H9 (cell line): Measurements from ENCODE around the gene PDE7B. TPM values are rescaled to one million over a fixed set of nuclear protein-coding genes. Genes with fewer than 3 reads are reported as not detected.

ENCODE experiments used
- DNase-seq: peaks from one replicate; pipeline ENCODE4 v3.0.0-alpha.2; 2017
- H2AFZ ChIP-seq: one replicate; pipeline ENCODE4 v1.6.1; 2013; ENCODE audit warnings: mild to moderate bottlenecking, low read length, control low read depth, moderate library complexity
- H2AK5ac ChIP-seq: 2 replicates; pipeline ENCODE4 v1.6.1; 2013; ENCODE audit warnings: low read length, control low read depth, mixed read lengths; ENCODE audit not compliant: insufficient read length
- H2BK120ac ChIP-seq: one replicate; pipeline ENCODE4 v1.6.1; 2013; ENCODE audit warnings: low read depth, mild to moderate bottlenecking, low read length, control low read depth, inconsistent platforms; ENCODE audit not compliant: poor library complexity, severe bottlenecking
- H2BK12ac ChIP-seq: 2 replicates; pipeline ENCODE4 v1.6.1; 2013; ENCODE audit warnings: low read length, control low read depth, mixed read lengths, low read depth; ENCODE audit not compliant: insufficient read length
- H2BK15ac ChIP-seq: 2 replicates; pipeline ENCODE4 v1.6.1; 2013; ENCODE audit warnings: low read depth, low read length, control low read depth
- H2BK20ac ChIP-seq: one replicate; pipeline ENCODE4 v1.6.1; 2013; ENCODE audit warnings: low read depth, mild to moderate bottlenecking, low read length, control low read depth, inconsistent platforms; ENCODE audit not compliant: poor library complexity, severe bottlenecking
- H2BK5ac ChIP-seq: 2 replicates; pipeline ENCODE4 v1.6.1; 2013; ENCODE audit warnings: low read length, control low read depth, mixed read lengths; ENCODE audit not compliant: insufficient read length
- H3K14ac ChIP-seq: 2 replicates; pipeline ENCODE4 v1.6.1; 2013; ENCODE audit warnings: low read length, control low read depth; ENCODE audit not compliant: insufficient read depth
- H3K18ac ChIP-seq: 2 replicates; pipeline ENCODE4 v1.6.1; 2013; ENCODE audit warnings: low read depth, mild to moderate bottlenecking, mixed read lengths, low read length, control low read depth; ENCODE audit not compliant: insufficient read length
- H3K23ac ChIP-seq: 2 replicates; pipeline ENCODE4 v1.6.1; 2013; ENCODE audit warnings: low read length, control low read depth, mixed read lengths, low read depth; ENCODE audit not compliant: insufficient read length
- H3K23me2 ChIP-seq: 2 replicates; pipeline ENCODE4 v1.6.1; 2013; ENCODE audit warnings: low read depth, mild to moderate bottlenecking, mixed read lengths, low read length, control low read depth; ENCODE audit not compliant: insufficient read length, poor library complexity, severe bottlenecking
- H3K27ac ChIP-seq: 2 replicates; pipeline ENCODE4 v1.5.1; 2013; ENCODE audit warnings: low read length, control low read depth, mixed read lengths, low read depth; ENCODE audit not compliant: insufficient read length
- H3K27me3 ChIP-seq: 2 replicates; pipeline ENCODE4 v1.6.1; 2013; ENCODE audit warnings: low read length, control low read depth, inconsistent platforms; ENCODE audit not compliant: insufficient read depth
- H3K4ac ChIP-seq: 2 replicates; pipeline ENCODE4 v1.6.1; 2013; ENCODE audit warnings: low read depth, mild to moderate bottlenecking, control low read depth, inconsistent platforms, low read length, moderate library complexity
- H3K4me1 ChIP-seq: 2 replicates; pipeline ENCODE4 v1.6.1; 2013; ENCODE audit warnings: low read length, control low read depth, inconsistent platforms; ENCODE audit not compliant: insufficient read depth
- H3K4me2 ChIP-seq: 2 replicates; pipeline ENCODE4 v1.6.1; 2013; ENCODE audit warnings: low read length, control low read depth, mixed read lengths; ENCODE audit not compliant: insufficient read length, insufficient read depth
- H3K56ac ChIP-seq: 2 replicates; pipeline ENCODE4 v1.6.1; 2013; ENCODE audit warnings: low read depth, mild to moderate bottlenecking, mixed read lengths, low read length, control low read depth; ENCODE audit not compliant: insufficient read length
- H3K79me1 ChIP-seq: 2 replicates; pipeline ENCODE4 v1.6.1; 2013; ENCODE audit warnings: low read depth, mild to moderate bottlenecking, moderate library complexity, low read length, control low read depth, inconsistent platforms; ENCODE audit not compliant: insufficient read depth, poor library complexity, severe bottlenecking
- H3K79me2 ChIP-seq: 2 replicates; pipeline ENCODE4 v1.6.1; 2013; ENCODE audit warnings: low read length, control low read depth, inconsistent platforms; ENCODE audit not compliant: insufficient read depth
- H3K9ac ChIP-seq: 2 replicates; pipeline ENCODE4 v1.6.1; 2013; ENCODE audit warnings: low read length, control low read depth, mixed read lengths; ENCODE audit not compliant: insufficient read length; ENCODE audit errors: extremely low read depth
- H3K9me3 ChIP-seq: one replicate; pipeline ENCODE4 v1.6.1; 2013; ENCODE audit warnings: low read depth, low read length, inconsistent platforms; ENCODE audit not compliant: control insufficient read depth
- H3T11ph ChIP-seq: one replicate; pipeline ENCODE4 v1.6.1; 2013; ENCODE audit warnings: mild to moderate bottlenecking, low read length, control low read depth, inconsistent platforms
- H4K20me1 ChIP-seq: one replicate; pipeline ENCODE4 v1.6.1; 2013; ENCODE audit not compliant: control insufficient read depth, insufficient read length, insufficient read depth
- H4K5ac ChIP-seq: 2 replicates; pipeline ENCODE4 v1.6.1; 2013; ENCODE audit warnings: low read depth, mild to moderate bottlenecking, mixed read lengths, low read length, control low read depth; ENCODE audit not compliant: insufficient read length
- H4K8ac ChIP-seq: replicated peaks from 2 replicates; pipeline ENCODE4 v1.6.1; 2013; ENCODE audit warnings: low read length, control low read depth, mixed read lengths, low read depth; ENCODE audit not compliant: insufficient read length
- H4K91ac ChIP-seq: 2 replicates; pipeline ENCODE4 v1.6.1; 2013; ENCODE audit warnings: low read depth, mild to moderate bottlenecking, moderate library complexity, mixed read lengths, low read length, control low read depth; ENCODE audit not compliant: insufficient read length
- H3K27ac Mint-ChIP-seq, 3 experiments: 2 replicates in 2 of 3; 3 replicates in 1 of 3; pipeline ENCODE4 v1.8.0; 2020 to 2021; ENCODE audit warnings: mixed read lengths in 3 of 3, mild to moderate bottlenecking in 1 of 3, moderate library complexity in 1 of 3
- H3K27me3 Mint-ChIP-seq: 2 replicates; pipeline ENCODE4 v1.8.0; 2021; ENCODE audit warnings: low read depth, mild to moderate bottlenecking, moderate library complexity, mixed read lengths
- H3K36me3 Mint-ChIP-seq, 3 experiments: 2 replicates in 2 of 3; 3 replicates in 1 of 3; pipeline ENCODE4 v1.8.0; 2020 to 2021; ENCODE audit warnings: low read depth in 3 of 3, mixed read lengths in 3 of 3; ENCODE audit not compliant: insufficient read depth in 1 of 3
- H3K4me1 Mint-ChIP-seq, 2 experiments: 2 replicates each; pipeline ENCODE4 v1.8.0; 2020; ENCODE audit warnings: mixed read lengths in 2 of 2
- H3K4me3 Mint-ChIP-seq, 2 experiments: 2 replicates in 1 of 2; 3 replicates in 1 of 2; pipeline ENCODE4 v1.8.0; 2020 to 2021; ENCODE audit warnings: mild to moderate bottlenecking in 2 of 2, mixed read lengths in 2 of 2, moderate library complexity in 1 of 2
- H3K9me3 Mint-ChIP-seq, 2 experiments: 2 replicates in 1 of 2; 3 replicates in 1 of 2; pipeline ENCODE4 v1.8.0; 2020; ENCODE audit warnings: mild to moderate bottlenecking in 2 of 2, mixed read lengths in 2 of 2, moderate library complexity in 1 of 2
- WGBS: extraction: QIAGEN DNeasy Blood & Tissue Kit; methylation state at CpG from one replicate; pipeline ENCODE4 v1.1.7; 2013; ENCODE audit warnings: missing lambda C conversion rate, low lambda C conversion rate, mixed read lengths; ENCODE audit not compliant: insufficient read length; ENCODE audit errors: extremely low coverage; 5-methylcytosine and 5-hydroxymethylcytosine counted together
- total RNA-seq: library from RNA; stranded (reverse); gene quantifications from 2 replicates; pipeline ENCODE4 v1.2.1, GENCODE V29; 2021
- TF ChIP-seq, protein P1 (sequence below): fragments of 200-600 bp; sonication (generic); conservative IDR thresholded peaks from 3 replicates; pipeline ENCODE4 v1.8.0; 2021; ENCODE audit warnings: antibody characterized with exemption, mild to moderate bottlenecking

PDE7B gene
- total RNA-seq, 1 experiment from 2014 or later = not detected

GRCh38 chr6:135877666-135878065 lies 26.2 kb downstream of the PDE7B start:
- Histone ChIP-seq H3K14ac (no peak overlapping the region), H3K18ac (no peak overlapping the region), H3K4ac (no peak overlapping the region), H3K9ac (no peak overlapping the region), H3K23ac (no peak overlapping the region), H4K8ac (no peak overlapping the region), H3K9me3 (no peaks in the 10 kb centered on the region), H3K27me3 (no peaks in the 10 kb centered on the region), H3K4me2 (no peak overlapping the region), H3K79me1 (no peaks in the 10 kb centered on the region), H2BK5ac (no peak overlapping the region), H3K23me2 (no peaks in the 10 kb centered on the region), H4K91ac (no peak overlapping the region), H2AFZ (no peak overlapping the region), H3K4me1 (no peaks in the 10 kb centered on the region; the same call in 1 of the 2 replicates), H2AK5ac (no peak overlapping the region), H2BK120ac (no peak overlapping the region), H2BK20ac (no peak overlapping the region), H3T11ph (no peak overlapping the region), H3K27ac (no peak overlapping the region), H3K79me2 (no peaks in the 10 kb centered on the region), H3K56ac (no peak overlapping the region), H4K20me1 (no peaks in the 10 kb centered on the region), H2BK12ac (no peak overlapping the region), H2BK15ac (no peak overlapping the region), H4K5ac (no peak overlapping the region)
- Mint-ChIP-seq H3K4me1 (peaks cover 0 to 3% of the 10 kb centered on the region in 2 experiments; a peak in 1 of 4 replicates), H3K4me3 (no peak overlapping the region), H3K9me3 (no peaks in the 10 kb centered on the region), H3K27me3 (no peaks in the 10 kb centered on the region), H3K36me3 (no peaks in the 10 kb centered on the region), H3K27ac (no peak overlapping the region)
- WGBS = no CpG with 5 or more reads among the region's 6 CpGs
- TF ChIP-seq, protein P1, sequence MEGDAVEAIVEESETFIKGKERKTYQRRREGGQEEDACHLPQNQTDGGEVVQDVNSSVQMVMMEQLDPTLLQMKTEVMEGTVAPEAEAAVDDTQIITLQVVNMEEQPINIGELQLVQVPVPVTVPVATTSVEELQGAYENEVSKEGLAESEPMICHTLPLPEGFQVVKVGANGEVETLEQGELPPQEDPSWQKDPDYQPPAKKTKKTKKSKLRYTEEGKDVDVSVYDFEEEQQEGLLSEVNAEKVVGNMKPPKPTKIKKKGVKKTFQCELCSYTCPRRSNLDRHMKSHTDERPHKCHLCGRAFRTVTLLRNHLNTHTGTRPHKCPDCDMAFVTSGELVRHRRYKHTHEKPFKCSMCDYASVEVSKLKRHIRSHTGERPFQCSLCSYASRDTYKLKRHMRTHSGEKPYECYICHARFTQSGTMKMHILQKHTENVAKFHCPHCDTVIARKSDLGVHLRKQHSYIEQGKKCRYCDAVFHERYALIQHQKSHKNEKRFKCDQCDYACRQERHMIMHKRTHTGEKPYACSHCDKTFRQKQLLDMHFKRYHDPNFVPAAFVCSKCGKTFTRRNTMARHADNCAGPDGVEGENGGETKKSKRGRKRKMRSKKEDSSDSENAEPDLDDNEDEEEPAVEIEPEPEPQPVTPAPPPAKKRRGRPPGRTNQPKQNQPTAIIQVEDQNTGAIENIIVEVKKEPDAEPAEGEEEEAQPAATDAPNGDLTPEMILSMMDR = no peak
- no peak for DNase-seq
